Measurements from ENCODE around the gene CREB5.

CREB5 gene

DNA sequence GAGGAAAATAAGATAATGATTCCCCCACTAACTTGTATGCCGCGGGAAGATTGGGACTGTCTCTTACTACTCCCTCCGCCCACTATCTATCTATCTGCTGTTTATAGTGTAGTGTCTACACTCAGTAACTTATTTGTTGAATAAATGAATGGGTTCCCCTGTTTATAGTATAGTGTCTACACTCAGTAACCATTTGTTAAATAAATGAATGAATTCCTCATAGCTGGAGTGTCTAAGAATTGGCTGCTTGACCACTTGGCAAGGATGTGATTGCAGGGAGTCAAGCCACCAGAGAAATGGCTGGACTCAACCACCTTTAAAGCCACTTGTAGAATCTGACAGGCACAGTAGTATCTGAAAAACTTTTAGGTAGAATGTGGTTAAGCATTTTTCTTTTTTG is 398.7 kb downstream of the CREB5 start:
- H3K4me3 ChIP-seq (replicated peaks in 1 of 2; ENCODE audit: low read depth in 2 of 2, low read length in 2 of 2), result no peak overlapping the region
- no peak for DNase-seq (ENCODE audit: low read depth in 2 of 2)
- TF ChIP-seq, protein P1, sequence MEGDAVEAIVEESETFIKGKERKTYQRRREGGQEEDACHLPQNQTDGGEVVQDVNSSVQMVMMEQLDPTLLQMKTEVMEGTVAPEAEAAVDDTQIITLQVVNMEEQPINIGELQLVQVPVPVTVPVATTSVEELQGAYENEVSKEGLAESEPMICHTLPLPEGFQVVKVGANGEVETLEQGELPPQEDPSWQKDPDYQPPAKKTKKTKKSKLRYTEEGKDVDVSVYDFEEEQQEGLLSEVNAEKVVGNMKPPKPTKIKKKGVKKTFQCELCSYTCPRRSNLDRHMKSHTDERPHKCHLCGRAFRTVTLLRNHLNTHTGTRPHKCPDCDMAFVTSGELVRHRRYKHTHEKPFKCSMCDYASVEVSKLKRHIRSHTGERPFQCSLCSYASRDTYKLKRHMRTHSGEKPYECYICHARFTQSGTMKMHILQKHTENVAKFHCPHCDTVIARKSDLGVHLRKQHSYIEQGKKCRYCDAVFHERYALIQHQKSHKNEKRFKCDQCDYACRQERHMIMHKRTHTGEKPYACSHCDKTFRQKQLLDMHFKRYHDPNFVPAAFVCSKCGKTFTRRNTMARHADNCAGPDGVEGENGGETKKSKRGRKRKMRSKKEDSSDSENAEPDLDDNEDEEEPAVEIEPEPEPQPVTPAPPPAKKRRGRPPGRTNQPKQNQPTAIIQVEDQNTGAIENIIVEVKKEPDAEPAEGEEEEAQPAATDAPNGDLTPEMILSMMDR (IDR thresholded peaks at IDR 0.05; ENCODE audit: low read depth, low read length), result no peak

DNA sequence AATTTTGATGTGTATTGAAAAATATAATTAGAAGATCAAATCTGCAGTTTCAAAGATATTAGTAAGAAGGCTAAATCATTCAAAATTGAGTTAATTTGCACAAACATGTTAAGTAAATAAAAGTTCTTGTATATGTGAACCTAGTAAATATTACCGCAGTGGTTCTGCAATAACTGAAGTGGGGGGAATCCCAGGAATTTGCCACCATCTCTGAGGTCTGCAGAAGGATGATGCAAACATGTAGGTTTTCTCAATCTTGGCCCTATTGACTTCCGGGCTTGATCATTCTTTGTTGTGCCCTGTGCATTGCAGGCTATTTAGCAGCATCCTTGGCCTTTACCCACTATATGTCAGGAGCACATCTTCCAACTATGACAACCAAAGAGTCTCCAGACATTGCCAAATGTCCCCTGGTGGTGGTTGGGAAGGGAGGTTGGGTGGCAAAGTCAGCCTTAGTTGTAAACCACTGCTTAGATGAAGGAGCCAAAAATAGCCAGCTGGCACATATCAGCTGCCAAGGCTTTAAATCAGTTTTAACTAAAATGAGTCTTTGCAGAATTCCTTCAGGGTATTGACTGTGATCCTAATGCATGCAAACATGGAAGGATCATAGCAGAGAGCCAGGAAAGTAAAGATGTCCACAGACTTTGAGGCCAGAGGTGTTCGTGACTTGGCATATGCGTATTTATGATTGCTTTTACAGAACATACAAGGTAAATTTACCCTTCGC is 399.5 kb downstream of the CREB5 start:
- no peak overlapping the region for H3K4me3 ChIP-seq (replicated peaks in 1 of 2; ENCODE audit: low read depth in 2 of 2, low read length in 2 of 2)
- TF ChIP-seq, protein P1 (IDR thresholded peaks at IDR 0.05; ENCODE audit: low read depth, low read length), result no peak
- DNase-seq (ENCODE audit: low read depth in 2 of 2), result peak in 1 of 2 donors; percentile 18

DNA sequence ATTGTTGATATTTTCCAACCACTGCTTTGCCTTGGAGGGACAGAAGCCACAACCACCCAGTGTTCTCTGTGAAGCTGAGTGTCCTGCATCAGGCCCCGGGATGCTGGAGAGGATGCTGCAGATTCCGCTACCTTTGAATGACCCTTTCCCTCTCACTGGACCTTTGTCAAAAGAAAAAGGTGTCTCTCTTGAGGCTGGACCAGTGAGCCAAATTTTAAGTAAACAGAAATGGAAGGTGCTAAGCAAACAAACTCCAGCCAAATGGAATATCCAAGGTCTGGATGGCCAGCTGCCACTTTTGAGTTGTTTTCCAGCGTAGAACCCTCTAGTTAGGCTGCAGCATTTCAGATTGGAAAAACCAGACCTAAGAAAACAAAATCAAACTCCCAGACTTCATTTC is 400.3 kb downstream of the CREB5 start:
- no peak for DNase-seq (ENCODE audit: low read depth in 2 of 2)
- no peak overlapping the region for H3K4me3 ChIP-seq (replicated peaks in 1 of 2; ENCODE audit: low read depth in 2 of 2, low read length in 2 of 2)
- TF ChIP-seq, protein P1 (IDR thresholded peaks at IDR 0.05; ENCODE audit: low read depth, low read length), result no peak

DNA sequence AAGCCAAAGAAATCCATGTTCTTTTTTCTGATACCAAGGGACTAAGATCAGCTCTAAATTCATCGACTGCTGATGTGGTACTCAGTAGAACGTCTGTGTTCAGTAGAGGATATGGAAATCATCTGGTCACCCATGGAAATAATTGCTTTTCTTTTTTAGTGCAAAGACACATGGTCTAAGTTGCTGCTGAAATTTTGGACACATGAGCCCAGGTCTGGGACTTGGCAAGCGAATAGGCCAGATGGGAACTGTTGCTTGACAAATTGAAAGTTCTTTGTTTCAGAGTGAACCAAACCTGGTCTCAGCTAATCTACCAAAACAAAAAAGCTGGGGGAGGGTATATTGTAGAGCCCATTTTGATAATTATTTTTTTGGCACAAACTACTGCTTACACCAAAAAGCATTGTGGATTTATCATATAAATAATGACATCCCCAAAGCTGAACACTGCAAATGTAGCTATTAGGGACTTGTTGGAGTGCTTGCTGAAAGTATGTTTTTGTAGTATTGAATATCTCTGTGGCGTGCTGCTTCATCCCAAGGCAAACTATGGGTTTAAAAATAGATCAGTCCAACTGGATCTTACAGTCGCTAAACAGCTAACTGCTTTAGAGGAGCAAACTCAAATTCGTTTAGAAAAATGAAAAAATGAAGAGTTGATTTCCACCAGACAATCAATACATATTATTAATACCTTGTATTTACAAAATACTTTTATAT is 401.1 kb downstream of the CREB5 start:
- no peak for DNase-seq (ENCODE audit: low read depth in 2 of 2)
- TF ChIP-seq, protein P1 (IDR thresholded peaks at IDR 0.05; ENCODE audit: low read depth, low read length), result no peak
- no peak overlapping the region for H3K4me3 ChIP-seq (replicated peaks in 1 of 2; ENCODE audit: low read depth in 2 of 2, low read length in 2 of 2)

DNA sequence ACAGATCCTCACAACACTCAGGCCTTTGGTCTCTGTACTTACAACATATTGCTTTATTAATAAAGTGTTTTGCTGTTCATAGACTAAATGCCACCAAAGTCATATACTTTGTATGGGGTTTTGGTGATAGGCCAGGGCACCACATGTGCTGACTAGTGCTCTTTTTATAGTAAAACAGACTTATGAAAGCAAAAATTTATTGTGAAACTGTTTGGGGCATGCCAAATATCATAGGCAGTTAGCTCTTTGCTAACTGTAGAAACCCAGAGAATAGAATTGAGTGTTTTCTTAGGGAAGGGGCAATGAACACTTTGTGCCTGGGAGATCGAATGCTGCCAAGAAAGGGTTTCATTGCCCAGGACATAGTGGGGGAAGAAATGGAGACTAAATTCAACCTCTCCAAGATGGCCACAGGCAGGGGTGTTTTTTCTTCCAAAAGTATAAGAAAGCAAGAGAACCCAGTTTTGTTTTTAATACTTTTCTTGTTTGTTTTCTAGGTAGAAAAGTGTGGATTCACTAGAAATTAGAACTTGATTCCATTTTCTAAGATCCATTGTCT is 403.1 kb downstream of the CREB5 start:
- no peak overlapping the region for H3K4me3 ChIP-seq (replicated peaks in 1 of 2; ENCODE audit: low read depth in 2 of 2, low read length in 2 of 2)
- no peak for DNase-seq (ENCODE audit: low read depth in 2 of 2)
- TF ChIP-seq, protein P1 (IDR thresholded peaks at IDR 0.05; ENCODE audit: low read depth, low read length), result no peak

DNA sequence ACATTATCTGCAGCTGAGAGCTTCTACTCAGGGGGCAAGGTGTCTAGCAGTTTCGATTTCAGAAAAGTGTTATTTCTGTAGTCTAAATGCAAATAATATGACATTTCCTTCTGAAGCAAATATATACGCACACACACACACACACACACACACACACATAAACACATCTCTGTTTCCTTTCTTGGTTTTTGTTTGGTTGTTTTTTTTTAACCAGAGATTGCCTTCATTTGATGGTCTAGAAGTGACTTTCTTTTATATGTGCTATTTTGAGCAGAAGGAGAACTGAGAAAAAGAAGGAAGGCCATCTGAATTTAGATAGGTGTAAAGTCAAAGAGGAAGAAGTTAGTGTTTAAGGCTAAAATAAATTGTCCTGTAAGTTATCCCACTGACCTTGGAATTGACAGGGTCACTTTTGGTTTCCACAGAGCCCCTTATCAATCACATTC is 403.6 kb downstream of the CREB5 start:
- TF ChIP-seq, protein P1 (IDR thresholded peaks at IDR 0.05; ENCODE audit: low read depth, low read length), result no peak
- no peak overlapping the region for H3K4me3 ChIP-seq (replicated peaks in 1 of 2; ENCODE audit: low read depth in 2 of 2, low read length in 2 of 2)
- no peak for DNase-seq (ENCODE audit: low read depth in 2 of 2)
